Measurements from ENCODE around the gene KLF15.

- TF ChIP-seq FOSL1 (IDR thresholded peaks at IDR 0.05; ENCODE audit: low read depth) (no peak), RAD21 (IDR thresholded peaks at IDR 0.05; ENCODE audit: low read depth) (no peak), MAX (IDR thresholded peaks at IDR 0.05) (no peak), EZH2phosphoT487 (IDR thresholded peaks at IDR 0.05; ENCODE audit: borderline replicate concordance) (no peak), REST (IDR thresholded peaks at IDR 0.05; ENCODE audit: low read depth) (no peak), SRF (IDR thresholded peaks at IDR 0.05; ENCODE audit: low read depth) (no peak), CEBPB (IDR thresholded peaks at IDR 0.05; ENCODE audit: low read depth) (no peak)
- TF ChIP-seq, protein P1, sequence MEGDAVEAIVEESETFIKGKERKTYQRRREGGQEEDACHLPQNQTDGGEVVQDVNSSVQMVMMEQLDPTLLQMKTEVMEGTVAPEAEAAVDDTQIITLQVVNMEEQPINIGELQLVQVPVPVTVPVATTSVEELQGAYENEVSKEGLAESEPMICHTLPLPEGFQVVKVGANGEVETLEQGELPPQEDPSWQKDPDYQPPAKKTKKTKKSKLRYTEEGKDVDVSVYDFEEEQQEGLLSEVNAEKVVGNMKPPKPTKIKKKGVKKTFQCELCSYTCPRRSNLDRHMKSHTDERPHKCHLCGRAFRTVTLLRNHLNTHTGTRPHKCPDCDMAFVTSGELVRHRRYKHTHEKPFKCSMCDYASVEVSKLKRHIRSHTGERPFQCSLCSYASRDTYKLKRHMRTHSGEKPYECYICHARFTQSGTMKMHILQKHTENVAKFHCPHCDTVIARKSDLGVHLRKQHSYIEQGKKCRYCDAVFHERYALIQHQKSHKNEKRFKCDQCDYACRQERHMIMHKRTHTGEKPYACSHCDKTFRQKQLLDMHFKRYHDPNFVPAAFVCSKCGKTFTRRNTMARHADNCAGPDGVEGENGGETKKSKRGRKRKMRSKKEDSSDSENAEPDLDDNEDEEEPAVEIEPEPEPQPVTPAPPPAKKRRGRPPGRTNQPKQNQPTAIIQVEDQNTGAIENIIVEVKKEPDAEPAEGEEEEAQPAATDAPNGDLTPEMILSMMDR (IDR thresholded peaks at IDR 0.05 in 2 of 3, conservative IDR thresholded peaks at IDR 0.05 in 1 of 3; ENCODE audit: borderline replicate concordance in 1 of 3, insufficient read depth in 1 of 3, low read depth in 2 of 3, low read length in 2 of 3) = no peak
Measured at GRCh38 chr3:126329927-126330725, 27.1 kb downstream of the KLF15 start.

Data from HCT116 (cell line).